CD14-positive monocyte (primary cell): ENCODE results near the gene RPS2. TPM values are rescaled to one million over a fixed set of nuclear protein-coding genes. Genes with fewer than 3 reads are reported as not detected.

ENCODE experiments used
- DNase-seq, 3 donors: peaks; one replicate each; pipeline ENCODE4 v3.0.0-alpha.2; 2011 to 2022
- H2AFZ ChIP-seq: 2 replicates; pipeline ENCODE4 v1.6.0; 2012; ENCODE audit warnings: mild to moderate bottlenecking, low read depth, low read length, inconsistent platforms; ENCODE audit not compliant: insufficient read depth, poor library complexity, severe bottlenecking
- H3K27ac ChIP-seq, 2 donors: 1 replicate in 1 of 2; 2 replicates in 1 of 2; pipeline ENCODE4 v1.5.1; 2012 to 2013; ENCODE audit warnings: low read length in 2 of 2, control low read depth in 1 of 2, inconsistent platforms in 1 of 2, low read depth in 1 of 2, mild to moderate bottlenecking in 1 of 2
- H3K27me3 ChIP-seq, 2 donors: one replicate each; pipeline versions ENCODE4 v1.6.0 to v1.6.1; 2011 to 2013; ENCODE audit warnings: low read length in 2 of 2; ENCODE audit not compliant: control insufficient read depth in 2 of 2, insufficient read depth in 2 of 2
- H3K36me3 ChIP-seq, 2 donors: replicated peaks in 1 of 2; 1 replicate in 1 of 2; 2 replicates in 1 of 2; pipeline versions ENCODE4 v1.5.1 to v1.6.1; 2012 to 2013; ENCODE audit warnings: low read length in 2 of 2, control low read depth in 1 of 2, inconsistent platforms in 1 of 2, mild to moderate bottlenecking in 1 of 2; ENCODE audit not compliant: insufficient read depth in 2 of 2, control insufficient read depth in 1 of 2
- H3K4me1 ChIP-seq, 2 donors: 1 replicate in 1 of 2; 2 replicates in 1 of 2; pipeline versions ENCODE4 v1.5.1 to v1.6.1; 2012 to 2013; ENCODE audit warnings: low read length in 2 of 2, control low read depth in 1 of 2, inconsistent platforms in 1 of 2, mild to moderate bottlenecking in 1 of 2, moderate library complexity in 1 of 2; ENCODE audit not compliant: insufficient read depth in 2 of 2, control insufficient read depth in 1 of 2
- H3K4me2 ChIP-seq: replicated peaks from 2 replicates; pipeline ENCODE3; 2012; ENCODE audit warnings: low read length, moderate library complexity, mild to moderate bottlenecking; ENCODE audit not compliant: poor library complexity, severe bottlenecking; ENCODE audit errors: extremely low read depth
- H3K4me3 ChIP-seq, 3 experiments: fragments of 200-600 bp in 1 of 3; sonication (generic) in 1 of 3; replicated peaks in 1 of 3; 1 replicate in 2 of 3; 2 replicates in 1 of 3; pipeline ENCODE4 v1.5.1; 2011 to 2013; ENCODE audit warnings: low read length in 3 of 3, mild to moderate bottlenecking in 3 of 3, control low read depth in 2 of 3, low read depth in 2 of 3, inconsistent platforms in 1 of 3, moderate library complexity in 1 of 3
- H3K79me2 ChIP-seq: 2 replicates; pipeline ENCODE4 v1.6.0; 2012; ENCODE audit warnings: mild to moderate bottlenecking, control low read depth, inconsistent platforms, low read length, moderate library complexity; ENCODE audit not compliant: insufficient read depth
- H3K9ac ChIP-seq: 2 replicates; pipeline ENCODE4 v1.6.0; 2017; ENCODE audit warnings: low read length, mild to moderate bottlenecking; ENCODE audit not compliant: insufficient read depth, poor library complexity, severe bottlenecking
- H3K9me3 ChIP-seq, 2 donors: replicated peaks in 1 of 2; 1 replicate in 1 of 2; 2 replicates in 1 of 2; pipeline versions ENCODE4 v1.5.1 to v1.6.1; 2012 to 2013; ENCODE audit warnings: low read length in 2 of 2, control low read depth in 1 of 2; ENCODE audit not compliant: control insufficient read depth in 1 of 2, insufficient read depth in 1 of 2
- H4K20me1 ChIP-seq: 2 replicates; pipeline ENCODE4 v1.6.0; 2012; ENCODE audit warnings: mild to moderate bottlenecking, low read length, control low read depth, moderate library complexity; ENCODE audit not compliant: insufficient read depth
- H3K27ac Mint-ChIP-seq, 7 donors: one replicate each; pipeline ENCODE4 v1.8.0; 2020; ENCODE audit warnings: mild to moderate bottlenecking in 7 of 7, mixed read lengths in 7 of 7, moderate library complexity in 6 of 7, inconsistent platforms in 2 of 7
- H3K27me3 Mint-ChIP-seq, 3 donors: one replicate each; pipeline ENCODE4 v1.8.0; 2021 to 2022; ENCODE audit warnings: low read depth in 3 of 3, mild to moderate bottlenecking in 3 of 3, mixed read lengths in 3 of 3, moderate library complexity in 3 of 3, inconsistent platforms in 1 of 3
- H3K36me3 Mint-ChIP-seq, 2 donors: one replicate each; pipeline ENCODE4 v1.8.0; 2020; ENCODE audit warnings: mixed read lengths in 2 of 2, inconsistent platforms in 1 of 2, mild to moderate bottlenecking in 1 of 2
- H3K4me1 Mint-ChIP-seq: one replicate; pipeline ENCODE4 v1.8.0; 2020; ENCODE audit warnings: mild to moderate bottlenecking, mixed read lengths
- H3K4me3 Mint-ChIP-seq, 2 donors: one replicate each; pipeline ENCODE4 v1.8.0; 2020; ENCODE audit warnings: mild to moderate bottlenecking in 2 of 2, mixed read lengths in 2 of 2, moderate library complexity in 1 of 2
- H3K9me3 Mint-ChIP-seq, 7 donors: one replicate each; pipeline ENCODE4 v1.8.0; 2020 to 2022; ENCODE audit warnings: mixed read lengths in 7 of 7, mild to moderate bottlenecking in 6 of 7, moderate library complexity in 6 of 7, inconsistent platforms in 2 of 7
- WGBS: methylation state at CpG from one replicate; pipeline ENCODE4 v1.1.5; 2013; ENCODE audit warnings: missing lambda C conversion rate; ENCODE audit not compliant: insufficient coverage; 5-methylcytosine and 5-hydroxymethylcytosine counted together
- intact Hi-C, 2 donors: fragments of 100-400 bp; cut with micrococcal nuclease; formaldehyde crosslinking; loops; one replicate each; pipeline versions ENCODE4 v1.15.0 to v1.15.1; 2023
- polyA plus RNA-seq, 3 donors: library from polyadenylated mRNA; depleted of rRNA in 1 of 3; unstranded in 2 of 3; stranded (reverse) in 1 of 3; fragments of 300-500 nt in 2 of 3; fragments of >200 nt in 1 of 3; fragmentation: Illumina TruSeq in 2 of 3; gene quantifications; 1 replicate in 2 of 3; 2 replicates in 1 of 3; pipeline ENCODE4 v1.2.3, GENCODE V29; 2012 to 2021
- TF ChIP-seq, protein P1 (sequence below): fragments of 200-600 bp; IDR thresholded peaks from one replicate; pipeline ENCODE4 v1.8.0; 2022; ENCODE audit warnings: antibody characterized with exemption, mild to moderate bottlenecking

The RPS2 gene
- polyA plus RNA-seq, 3 donors: 1,849 to 2,136 (median 1,893) TPM

DNA sequence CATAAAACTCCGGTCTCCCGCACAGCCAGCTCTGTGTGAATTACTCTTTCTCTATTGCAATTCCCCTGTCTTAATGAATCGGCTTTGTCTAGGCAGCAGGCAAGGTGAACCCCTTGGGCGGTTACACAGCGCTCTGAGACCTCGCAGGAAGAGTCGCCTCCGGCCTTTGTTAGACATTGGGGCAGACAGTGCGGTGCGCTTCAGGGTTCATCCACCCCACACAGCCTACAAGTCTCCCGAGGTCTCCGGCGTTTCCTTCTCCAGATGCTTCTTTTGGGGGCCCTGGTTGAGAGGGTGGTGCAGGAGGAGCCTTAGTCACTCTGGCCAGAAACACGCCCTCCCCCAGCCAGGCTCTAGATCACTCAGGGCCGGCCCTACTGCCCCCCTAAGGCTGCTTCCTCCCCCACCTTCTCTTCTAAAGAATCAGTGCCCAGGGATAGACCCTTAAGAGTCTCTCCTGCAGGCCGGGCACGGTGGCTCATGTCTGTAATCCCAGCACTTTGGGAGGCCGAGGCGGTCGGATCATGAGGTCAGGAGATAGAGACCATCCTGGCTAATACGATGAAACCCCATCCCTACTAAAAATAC, 19.9 kb downstream of the RPS2 start:
- Histone ChIP-seq H3K79me2 (peaks cover 34% of the 10 kb centered on the region), H3K4me2 (no peak overlapping the region), H3K27me3 (no peaks in the 10 kb centered on the region), H3K4me3 (no peak overlapping the region), H2AFZ (no peak overlapping the region), H4K20me1 (peaks cover 25% of the 10 kb centered on the region), H3K9ac (no peak overlapping the region), H3K36me3 (peaks cover 15 to 18% of the 10 kb centered on the region in 2 donors), H3K4me1 (peaks cover 36 to 44% of the 10 kb centered on the region in 2 donors), H3K27ac (no peak overlapping the region), H3K9me3 (no peaks in the 10 kb centered on the region)
- no peaks in the 10 kb centered on the region for H3K9me3 Mint-ChIP-seq
- H3K4me3 Mint-ChIP-seq: peak overlapping the region in 1 of 2 donors; percentile 34
- peaks cover 13 to 20% of the 10 kb centered on the region in 2 donors for H3K36me3 Mint-ChIP-seq
- intact Hi-C loops: loop anchor here in 1 of 2 donors (10.0 kb wide), 1 partner anchor 210 kb away; the partner anchor contains the start of gene TRAF7
- TF ChIP-seq, protein P1, sequence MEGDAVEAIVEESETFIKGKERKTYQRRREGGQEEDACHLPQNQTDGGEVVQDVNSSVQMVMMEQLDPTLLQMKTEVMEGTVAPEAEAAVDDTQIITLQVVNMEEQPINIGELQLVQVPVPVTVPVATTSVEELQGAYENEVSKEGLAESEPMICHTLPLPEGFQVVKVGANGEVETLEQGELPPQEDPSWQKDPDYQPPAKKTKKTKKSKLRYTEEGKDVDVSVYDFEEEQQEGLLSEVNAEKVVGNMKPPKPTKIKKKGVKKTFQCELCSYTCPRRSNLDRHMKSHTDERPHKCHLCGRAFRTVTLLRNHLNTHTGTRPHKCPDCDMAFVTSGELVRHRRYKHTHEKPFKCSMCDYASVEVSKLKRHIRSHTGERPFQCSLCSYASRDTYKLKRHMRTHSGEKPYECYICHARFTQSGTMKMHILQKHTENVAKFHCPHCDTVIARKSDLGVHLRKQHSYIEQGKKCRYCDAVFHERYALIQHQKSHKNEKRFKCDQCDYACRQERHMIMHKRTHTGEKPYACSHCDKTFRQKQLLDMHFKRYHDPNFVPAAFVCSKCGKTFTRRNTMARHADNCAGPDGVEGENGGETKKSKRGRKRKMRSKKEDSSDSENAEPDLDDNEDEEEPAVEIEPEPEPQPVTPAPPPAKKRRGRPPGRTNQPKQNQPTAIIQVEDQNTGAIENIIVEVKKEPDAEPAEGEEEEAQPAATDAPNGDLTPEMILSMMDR: no peak
- DNase-seq: no peak
- H3K4me1 Mint-ChIP-seq: peaks cover 35% of the 10 kb centered on the region
- WGBS: 88% methylated on average over 12 of the region's 21 CpGs
- peaks cover 1 to 3% (median 2%) of the 10 kb centered on the region in 3 donors for H3K27me3 Mint-ChIP-seq
- no peak overlapping the region for H3K27ac Mint-ChIP-seq

DNA sequence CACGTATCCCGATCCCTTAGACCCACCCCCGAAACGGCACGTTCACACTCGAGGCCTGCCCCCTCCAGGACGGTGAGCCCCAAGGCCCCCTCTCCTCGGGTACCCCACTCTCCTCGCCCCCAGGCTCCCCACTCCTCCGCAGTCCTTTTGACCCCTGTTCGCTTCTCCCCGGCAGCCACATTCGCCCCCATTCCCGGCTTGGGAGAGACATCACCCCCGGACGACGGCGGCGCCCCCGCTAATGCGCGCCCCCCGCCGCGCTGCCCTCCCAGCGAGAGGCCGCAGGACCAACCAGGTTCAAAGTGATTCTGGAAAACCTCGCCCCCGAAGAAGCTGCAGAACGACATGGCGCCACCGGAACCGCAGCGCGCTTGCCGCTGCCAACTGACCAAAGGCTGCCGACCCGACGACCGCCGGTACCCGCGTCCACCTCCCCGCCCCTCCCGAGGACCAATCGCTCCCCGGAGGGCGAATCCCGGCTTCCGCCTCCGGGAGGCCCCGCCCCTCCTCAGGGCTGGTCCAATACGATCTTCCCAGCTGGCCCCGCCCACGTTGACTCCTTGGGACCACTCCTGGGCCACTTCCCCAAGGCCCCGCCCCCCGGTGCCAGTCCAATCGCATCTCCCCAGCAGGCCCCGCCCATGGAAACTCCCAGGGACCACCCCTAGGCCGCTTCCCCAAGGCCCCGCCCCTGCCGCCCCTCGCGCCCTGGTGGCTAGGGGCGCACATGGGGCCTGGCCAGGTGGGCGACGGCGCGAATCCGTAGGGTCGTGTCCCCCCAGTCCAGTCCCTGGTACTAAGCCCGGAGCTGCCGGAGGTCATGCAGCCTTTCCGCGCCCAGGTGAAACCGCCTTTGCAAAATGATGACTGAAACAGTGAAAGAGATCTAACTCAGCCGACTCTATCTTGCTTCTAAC, 21.6 kb downstream of the RPS2 start, which contains the start of gene MSRB1:
Gene MSRB1 (minus strand): TSS at position 390 of the 917 bp plus-strand sequence. CDS start 43 bp downstream, at position 347.
- Mint-ChIP-seq H3K36me3 (peaks cover 25 to 36% of the 10 kb centered on the region in 2 donors), H3K9me3 (no peaks in the 10 kb centered on the region), H3K4me1 (peaks cover 51% of the 10 kb centered on the region), H3K4me3 (peak within 1 kb of the TSS; percentile 89 to 91), H3K27ac (peak within 1 kb of the TSS; percentile 85 to 95 (median 94)), H3K27me3 (peaks cover 0 to 3% (median 2%) of the 10 kb centered on the region in 3 donors)
- intact Hi-C loops: loop anchor here in 1 of 2 donors (2.0 to 10.0 kb wide), 3 partner anchors 50 to 212 kb away; partner anchors contain the start of genes NUBP2, SPSB3 and TRAF7
- no peaks in the 10 kb centered on the region for H3K27me3 ChIP-seq
- peak within 1 kb of the TSS; percentile 100 for H3K4me2 ChIP-seq
- H3K36me3 ChIP-seq: peaks cover 29 to 31% of the 10 kb centered on the region in 2 donors
- H4K20me1 ChIP-seq: peaks cover 27% of the 10 kb centered on the region
- peak within 1 kb of the TSS; percentile 83 for H3K27ac ChIP-seq
- H3K79me2 ChIP-seq: peaks cover 49% of the 10 kb centered on the region
- TF ChIP-seq, protein P1: no peak
- H3K9ac ChIP-seq: peak within 1 kb of the TSS; percentile 82
- no peaks in the 10 kb centered on the region for H3K9me3 ChIP-seq
- peak; percentile 98 to 99 (median 98) for DNase-seq
- peaks cover 53 to 60% of the 10 kb centered on the region in 2 donors for H3K4me1 ChIP-seq
- H2AFZ ChIP-seq: peak within 1 kb of the TSS; percentile 87
- WGBS: under 1% methylated on average over 55 of the region's 77 CpGs
- peak within 1 kb of the TSS; percentile 86 to 99 (median 92) for H3K4me3 ChIP-seq
